ENCODE results near the gene INSIG2.

- no peak for TF ChIP-seq POLR2A (IDR thresholded peaks at IDR 0.05; ENCODE audit: low read length)
- TF ChIP-seq GATA1 (IDR thresholded peaks at IDR 0.05; ENCODE audit: low read depth, low read length) = no peak
These were observed 31.0 kb downstream of the INSIG2 start for GRCh38 chr2:118119158-118119727.

All from erythroblast (primary cell).